Neural progenitor cell (in vitro differentiated cells): ENCODE data around the gene FBN3.

ENCODE experiments used
- EZH2 ChIP-seq: fragments of 200-600 bp; sonication (generic); IDR thresholded peaks from 2 replicates; pipeline ENCODE4 v1.6.1; 2017; ENCODE audit warnings: antibody characterized with exemption, mild to moderate bottlenecking, moderate library complexity
- EZH2phosphoT487 ChIP-seq: fragments of 200-600 bp; sonication (generic); IDR thresholded peaks from 2 replicates; pipeline ENCODE4 v1.6.1; 2017; ENCODE audit warnings: antibody characterized with exemption
- TF ChIP-seq, protein P1 (sequence below): fragments of 200-600 bp; sonication (generic); IDR thresholded peaks from 2 replicates; pipeline ENCODE4 v1.5.1; 2017; ENCODE audit warnings: antibody characterized with exemption, mild to moderate bottlenecking

DNA sequence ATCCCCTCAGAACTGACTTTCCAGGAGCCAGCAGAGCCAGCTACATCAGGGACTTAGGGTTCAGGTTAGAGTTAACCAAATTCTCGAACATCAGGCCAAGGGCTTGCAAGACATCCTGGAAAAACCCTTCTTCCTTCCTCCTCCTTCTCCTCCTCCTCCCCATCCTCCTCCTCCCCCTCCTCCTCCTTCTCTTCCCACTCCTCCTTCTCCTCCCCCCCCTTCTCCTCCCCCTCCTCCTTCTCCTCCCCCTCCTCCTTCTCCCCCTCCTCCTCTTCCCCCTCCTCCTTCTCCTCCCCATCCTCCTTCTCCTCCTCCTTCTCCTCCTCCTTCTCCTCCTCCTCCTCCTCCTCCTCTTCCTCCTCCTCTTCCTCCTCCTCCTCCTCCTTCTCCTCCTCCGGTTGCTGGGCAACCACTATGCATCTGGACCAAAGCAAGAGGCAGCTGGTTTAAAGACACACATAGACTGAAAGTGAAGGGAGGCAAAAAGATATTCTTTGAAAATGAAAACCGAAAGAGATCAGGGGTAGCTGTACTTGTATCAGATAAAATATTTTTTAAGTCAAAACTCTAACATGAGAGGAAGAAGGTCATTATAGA, 102.7 kb downstream of the FBN3 start:
- TF ChIP-seq, protein P1, sequence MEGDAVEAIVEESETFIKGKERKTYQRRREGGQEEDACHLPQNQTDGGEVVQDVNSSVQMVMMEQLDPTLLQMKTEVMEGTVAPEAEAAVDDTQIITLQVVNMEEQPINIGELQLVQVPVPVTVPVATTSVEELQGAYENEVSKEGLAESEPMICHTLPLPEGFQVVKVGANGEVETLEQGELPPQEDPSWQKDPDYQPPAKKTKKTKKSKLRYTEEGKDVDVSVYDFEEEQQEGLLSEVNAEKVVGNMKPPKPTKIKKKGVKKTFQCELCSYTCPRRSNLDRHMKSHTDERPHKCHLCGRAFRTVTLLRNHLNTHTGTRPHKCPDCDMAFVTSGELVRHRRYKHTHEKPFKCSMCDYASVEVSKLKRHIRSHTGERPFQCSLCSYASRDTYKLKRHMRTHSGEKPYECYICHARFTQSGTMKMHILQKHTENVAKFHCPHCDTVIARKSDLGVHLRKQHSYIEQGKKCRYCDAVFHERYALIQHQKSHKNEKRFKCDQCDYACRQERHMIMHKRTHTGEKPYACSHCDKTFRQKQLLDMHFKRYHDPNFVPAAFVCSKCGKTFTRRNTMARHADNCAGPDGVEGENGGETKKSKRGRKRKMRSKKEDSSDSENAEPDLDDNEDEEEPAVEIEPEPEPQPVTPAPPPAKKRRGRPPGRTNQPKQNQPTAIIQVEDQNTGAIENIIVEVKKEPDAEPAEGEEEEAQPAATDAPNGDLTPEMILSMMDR, result no peak
- TF ChIP-seq EZH2, result no peak
- TF ChIP-seq EZH2phosphoT487, result no peak
